ENCODE data around the gene DNAJB12.
"Not testable (repeated sequence)": the region's sequence is repeated elsewhere in the genome, so short reads cannot be mapped to it uniquely, and the experiment has no call there.

The DNAJB12 gene

DNA sequence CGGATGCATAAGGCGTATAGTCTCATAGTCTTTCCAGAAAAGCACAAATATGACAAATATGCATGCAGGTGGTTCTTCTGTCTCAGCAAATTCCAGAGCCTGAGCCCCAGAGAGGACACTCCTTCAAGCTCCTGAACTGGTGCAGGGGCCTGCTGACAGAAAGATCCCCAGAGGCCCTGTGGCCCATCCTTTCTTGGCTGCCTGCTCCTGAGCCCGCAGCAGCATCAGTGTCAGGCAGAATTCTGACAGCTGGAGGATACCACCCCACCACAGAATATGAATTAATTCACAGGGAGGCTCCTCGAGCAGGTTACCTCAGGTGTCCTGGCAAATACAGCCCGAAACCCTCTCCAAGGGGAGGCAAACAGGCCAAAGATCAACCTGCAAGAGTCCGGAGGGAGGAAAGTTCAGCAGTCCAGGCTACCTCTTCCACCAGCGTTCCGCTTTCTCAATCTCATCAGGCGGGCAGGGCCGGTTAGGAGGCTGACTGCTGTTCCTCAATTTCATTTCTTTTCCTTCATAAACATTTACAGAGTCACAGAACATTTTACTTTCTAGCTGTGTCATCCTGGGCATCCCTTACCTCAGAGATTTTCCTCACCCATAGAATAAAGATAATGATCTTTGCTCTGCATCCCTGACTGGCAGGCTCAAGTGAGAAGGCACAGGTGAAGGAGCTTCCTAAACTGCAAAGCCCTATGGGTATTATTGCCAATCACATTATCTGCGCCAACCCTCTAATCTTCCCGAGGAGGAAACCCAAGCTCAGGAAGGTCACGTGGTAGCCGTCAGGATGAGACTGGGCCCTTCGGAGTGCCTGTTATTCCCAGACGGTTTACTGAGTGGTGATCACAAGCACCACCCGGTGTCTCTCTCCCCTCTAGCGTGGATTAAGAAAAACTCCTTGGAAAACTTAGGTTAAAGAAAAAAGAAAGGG lies 1.4 kb downstream of the DNAJB12 start:
- DNase-seq: no peak

DNA sequence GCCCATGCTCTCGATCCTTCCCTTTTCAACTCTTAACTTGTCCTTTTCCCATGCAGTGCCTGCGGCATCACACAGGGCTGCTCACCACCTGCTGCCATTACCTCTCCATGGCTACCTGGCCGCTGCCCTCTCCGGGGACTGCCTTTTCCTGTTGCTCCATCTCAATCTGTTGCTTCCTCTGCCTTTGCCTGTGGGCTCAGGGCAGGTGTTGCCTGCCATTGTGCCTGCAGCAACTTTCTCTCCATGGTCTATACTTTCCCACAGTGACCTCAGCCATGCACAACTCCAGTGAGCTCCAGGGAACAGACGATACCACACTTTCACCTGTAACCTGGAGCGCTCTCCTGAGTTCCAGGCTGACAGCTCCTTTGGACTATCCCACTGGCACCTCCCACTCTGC lies 3.2 kb downstream of the DNAJB12 start:
- no peak for DNase-seq

GRCh38 chr10:72349438-72349837 lies 5.3 kb downstream of the DNAJB12 start:
- no peak for DNase-seq

DNA sequence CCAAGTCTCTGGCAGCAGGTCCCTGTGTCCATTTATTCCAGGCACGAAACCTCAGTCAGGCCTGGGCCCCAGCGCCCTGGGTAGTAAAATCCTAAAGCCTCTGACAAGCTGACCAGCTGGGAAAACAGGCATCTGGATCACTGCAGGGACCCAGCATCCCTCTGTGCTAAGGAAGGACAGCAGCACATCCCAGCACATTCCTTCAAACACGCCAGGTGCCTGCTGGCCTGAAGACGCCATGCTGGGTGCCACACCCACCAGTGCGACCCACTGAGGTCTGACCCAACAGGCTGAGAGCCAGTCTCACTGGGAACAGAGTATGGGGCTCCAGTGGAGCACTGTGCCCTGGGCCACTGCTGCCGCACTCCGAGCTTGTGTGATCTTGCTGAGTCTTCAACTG lies 6.4 kb downstream of the DNAJB12 start:
- no peak for DNase-seq

- not testable (repeated sequence) for DNase-seq
Measured at GRCh38 chr10:72346117-72346516, 8.6 kb downstream of the DNAJB12 start.

GRCh38 chr10:72344932-72345331 lies 9.8 kb downstream of the DNAJB12 start:
- no peak for DNase-seq

DNA sequence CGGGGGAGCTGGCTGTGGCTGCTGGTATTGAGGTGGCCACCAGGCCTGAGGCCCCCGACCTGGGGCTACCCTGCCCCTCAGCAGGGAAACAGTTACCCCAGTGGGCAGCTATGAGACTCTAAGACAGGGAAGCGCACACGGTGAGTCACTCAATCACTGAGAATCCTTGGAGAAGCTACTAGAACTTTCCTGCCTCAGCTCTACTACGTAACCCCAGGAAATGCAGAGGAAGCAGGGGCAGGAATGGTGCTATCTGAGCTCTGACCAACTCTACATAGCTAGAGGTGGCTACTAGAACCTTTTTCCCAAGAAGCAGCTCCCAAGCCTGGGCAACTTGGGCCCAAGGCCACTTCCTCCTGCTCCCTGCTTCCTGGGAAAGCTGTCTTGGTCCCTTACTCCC lies 11.8 kb downstream of the DNAJB12 start:
- no peak for DNase-seq

DNA sequence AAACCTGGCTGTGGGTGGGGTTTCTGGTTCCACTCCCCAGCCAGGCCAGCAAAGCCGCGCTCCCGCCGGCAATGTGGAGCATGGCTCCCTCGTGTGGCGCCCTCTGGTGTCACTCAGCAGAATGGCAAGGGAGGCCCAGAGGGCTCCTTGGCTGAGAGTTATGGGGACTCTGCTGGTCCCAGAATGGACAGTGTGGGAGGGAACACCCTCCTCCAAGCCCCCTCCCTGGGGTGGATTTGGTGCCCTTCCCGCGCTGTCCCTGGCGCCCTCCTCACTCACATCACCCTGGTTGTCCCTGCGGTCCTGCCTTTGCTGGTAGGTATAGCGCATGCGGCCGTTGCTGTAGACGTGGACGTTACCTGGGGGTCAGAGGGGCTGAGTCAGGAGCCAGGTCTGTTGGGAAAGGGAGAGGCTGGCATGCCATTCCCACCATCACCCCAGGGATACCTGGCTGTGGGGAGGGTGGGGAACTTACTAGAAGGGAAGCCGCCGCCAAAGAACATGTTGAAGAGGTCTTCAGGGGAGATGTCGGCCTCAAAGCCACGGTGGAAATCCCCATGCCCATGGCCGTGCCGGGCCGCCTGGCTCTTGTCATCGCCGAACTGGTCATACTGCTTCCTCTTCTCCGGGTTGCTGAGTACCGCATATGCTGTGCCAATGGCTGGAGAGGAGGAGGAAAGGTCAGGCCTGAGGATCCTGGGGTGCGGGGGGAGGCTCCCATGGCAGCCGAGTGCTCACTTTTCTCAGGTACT lies 14.0 kb downstream of the DNAJB12 start:
- peak; percentile 56 for DNase-seq

DNA sequence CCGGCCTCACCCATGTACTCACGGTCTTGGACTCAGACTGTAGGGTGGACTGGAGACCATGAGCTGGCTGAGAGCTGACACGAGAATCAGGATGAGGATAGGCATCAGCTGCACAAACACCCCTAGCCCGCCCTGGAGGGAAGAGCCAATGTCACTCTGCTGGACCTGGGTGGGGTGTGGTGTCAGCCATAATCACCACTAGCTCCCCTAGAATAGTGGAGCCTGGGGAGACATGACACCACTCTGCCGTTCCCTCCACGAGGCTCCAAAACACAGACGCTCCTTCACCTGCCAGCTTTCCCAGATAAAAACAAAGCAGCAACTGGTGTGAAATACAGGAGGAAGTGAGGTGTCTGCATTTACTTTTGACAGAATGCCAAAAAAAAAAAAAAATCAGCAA lies 16.5 kb downstream of the DNAJB12 start:
- DNase-seq: no peak

- DNase-seq: no peak
Measured at GRCh38 chr10:72337722-72338121, 17.0 kb downstream of the DNAJB12 start.

DNA sequence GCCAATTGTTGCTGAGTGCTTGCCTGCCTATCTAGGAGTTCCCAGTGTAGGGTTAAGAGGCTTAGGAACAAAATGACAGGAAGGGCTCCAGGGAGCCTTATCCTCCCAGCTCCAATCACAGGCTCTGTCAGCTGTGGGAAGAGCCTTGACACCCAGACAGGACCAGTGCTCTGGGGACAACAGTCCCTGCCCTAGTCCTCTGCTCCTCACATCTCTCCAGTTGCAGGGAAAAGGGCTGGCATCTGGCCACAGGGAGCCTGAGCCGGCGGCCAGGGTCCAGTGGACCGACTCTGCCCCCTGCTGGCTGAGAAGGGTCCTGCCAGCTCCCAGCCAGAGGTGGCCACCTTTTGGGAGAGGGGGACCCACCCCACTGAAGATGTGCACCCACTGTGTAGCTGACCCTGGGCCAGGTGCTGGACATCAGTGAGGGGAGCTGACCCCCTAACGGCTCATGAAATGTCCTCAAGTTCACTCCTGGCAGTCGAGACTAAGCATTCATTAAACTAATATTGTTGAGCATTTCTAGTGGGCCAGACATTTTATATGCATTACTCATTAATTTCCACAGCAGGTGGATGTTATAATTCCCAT lies 17.6 kb downstream of the DNAJB12 start:
- peak; percentile 66 for DNase-seq

DNA sequence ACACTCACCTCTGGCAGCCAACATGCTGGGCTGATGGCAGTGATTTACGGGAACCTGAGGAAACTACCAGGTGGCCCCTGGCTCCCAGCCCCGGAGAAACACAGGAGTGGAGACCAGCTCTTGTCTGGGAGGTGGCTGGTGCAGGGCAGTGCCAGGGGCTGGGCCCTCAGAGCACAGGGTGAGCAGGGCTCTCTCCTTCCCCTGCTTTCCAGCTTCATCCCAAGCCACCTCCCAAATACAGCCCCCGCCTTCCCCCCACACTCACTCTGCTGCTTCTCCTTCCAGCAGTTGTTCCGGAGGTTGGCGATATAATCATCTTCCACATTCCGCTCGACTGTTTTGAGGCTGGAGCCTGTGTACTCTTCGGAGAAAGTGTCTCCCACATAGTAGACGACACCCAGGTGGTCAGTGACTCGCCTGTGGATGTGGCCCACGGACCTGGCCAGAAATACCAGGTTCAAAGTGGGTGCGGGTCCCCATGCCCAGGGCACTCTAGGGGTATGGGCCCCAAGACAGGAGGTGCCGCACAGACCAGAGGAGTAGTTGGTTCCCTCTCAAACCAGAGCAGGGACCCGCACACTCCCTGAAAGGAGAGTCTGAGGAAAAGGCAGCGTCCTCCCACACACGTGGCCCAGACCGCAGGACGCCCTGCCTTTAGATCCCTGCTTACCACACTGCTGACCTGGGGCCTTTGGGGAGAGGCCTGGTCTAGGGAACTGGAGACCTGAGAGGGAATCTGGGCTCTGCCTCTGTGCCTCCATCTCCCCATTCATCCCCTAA lies 18.3 kb downstream of the DNAJB12 start:
- no peak for DNase-seq

GRCh38 chr10:72335394-72336258 lies 19.1 kb downstream of the DNAJB12 start:
- DNase-seq: no peak

- peak; percentile 43 for DNase-seq
Measured at GRCh38 chr10:72334825-72335393, 19.8 kb downstream of the DNAJB12 start.

GRCh38 chr10:72334196-72334824 lies 20.4 kb downstream of the DNAJB12 start:
- DNase-seq: peak; percentile 64

DNA sequence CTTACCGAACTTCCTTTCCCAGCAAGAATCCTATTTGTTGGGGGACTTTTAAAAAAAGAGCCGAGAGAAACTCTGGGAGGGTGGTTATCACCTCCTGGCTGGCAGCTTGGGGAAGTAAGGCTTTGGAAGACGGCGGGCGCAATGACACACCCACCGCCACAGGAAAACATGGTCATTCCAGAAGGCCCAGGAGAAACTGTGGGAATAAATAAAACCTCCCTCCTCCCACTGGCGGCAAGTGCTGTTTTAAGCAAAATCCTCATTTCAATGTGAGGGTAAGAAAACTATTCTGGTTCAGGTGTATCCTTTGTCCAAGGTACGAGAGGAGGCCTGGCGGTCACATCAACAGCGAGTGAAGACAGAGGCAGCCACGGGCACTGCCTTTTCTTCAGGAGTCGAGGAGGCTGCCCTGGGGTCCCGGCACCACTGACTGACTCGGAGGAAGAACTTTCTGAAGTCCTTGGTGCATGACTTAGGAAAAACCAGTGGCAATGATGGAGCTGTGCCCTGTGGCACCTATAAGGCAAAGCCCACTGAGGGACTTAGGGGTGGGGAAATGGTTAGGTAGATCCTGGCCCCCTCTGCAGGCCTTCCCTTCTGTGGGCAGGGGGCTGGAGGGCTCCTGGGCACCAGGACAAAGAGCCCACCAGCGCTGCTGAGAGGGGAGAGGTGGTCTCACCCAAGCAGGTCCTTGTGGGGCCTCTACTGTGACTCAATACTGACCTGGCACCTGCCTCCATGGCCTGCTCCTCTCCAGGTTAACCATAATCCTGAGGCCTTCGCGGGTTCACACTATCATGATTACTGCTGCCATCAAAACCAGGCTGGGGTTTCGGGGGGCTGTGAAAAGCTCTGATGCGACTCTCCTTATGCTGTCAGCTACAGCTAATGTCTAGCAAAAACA lies 21.4 kb downstream of the DNAJB12 start:
- DNase-seq: no peak

- no peak for DNase-seq
Measured at GRCh38 chr10:72332423-72333111, 22.2 kb downstream of the DNAJB12 start.

- DNase-seq: peak; percentile 77
Measured at GRCh38 chr10:72331575-72332422, 22.9 kb downstream of the DNAJB12 start.

Measured in fibroblast of skin of right biceps (primary cell).